Mesodermal cell (in vitro differentiated cells): ENCODE measurements around the gene EFTUD2.

Source experiments
- H3K27ac ChIP-seq: 2 replicates; pipeline ENCODE4 v1.7.0; 2013; ENCODE audit warnings: mild to moderate bottlenecking, low read depth, low read length, moderate library complexity; ENCODE audit not compliant: severe bottlenecking
- H3K36me3 ChIP-seq: 2 replicates; pipeline ENCODE4 v1.7.1; 2013; ENCODE audit warnings: mild to moderate bottlenecking, low read length, moderate library complexity; ENCODE audit not compliant: control insufficient read depth, insufficient read depth
- H3K4me1 ChIP-seq: one replicate; pipeline ENCODE4 v1.7.1; 2013; ENCODE audit warnings: mild to moderate bottlenecking, low read length; ENCODE audit not compliant: insufficient read depth, control insufficient read depth, poor library complexity, severe bottlenecking
- H3K4me3 ChIP-seq: 2 replicates; pipeline ENCODE4 v1.7.0; 2013; ENCODE audit warnings: low read length, control low read depth, mild to moderate bottlenecking; ENCODE audit not compliant: insufficient read depth, poor library complexity, severe bottlenecking; ENCODE audit errors: extremely low read depth
- H3K9me3 ChIP-seq: 2 replicates; pipeline ENCODE4 v1.7.1; 2013; ENCODE audit warnings: mild to moderate bottlenecking, low read length, moderate library complexity; ENCODE audit not compliant: control insufficient read depth
- WGBS, 2 experiments: methylation state at CpG; one replicate each; pipeline ENCODE4 v1.1.5; 2013; ENCODE audit warnings: missing lambda C conversion rate in 2 of 2; ENCODE audit not compliant: insufficient coverage in 2 of 2; 5-methylcytosine and 5-hydroxymethylcytosine counted together

Gene EFTUD2

DNA sequence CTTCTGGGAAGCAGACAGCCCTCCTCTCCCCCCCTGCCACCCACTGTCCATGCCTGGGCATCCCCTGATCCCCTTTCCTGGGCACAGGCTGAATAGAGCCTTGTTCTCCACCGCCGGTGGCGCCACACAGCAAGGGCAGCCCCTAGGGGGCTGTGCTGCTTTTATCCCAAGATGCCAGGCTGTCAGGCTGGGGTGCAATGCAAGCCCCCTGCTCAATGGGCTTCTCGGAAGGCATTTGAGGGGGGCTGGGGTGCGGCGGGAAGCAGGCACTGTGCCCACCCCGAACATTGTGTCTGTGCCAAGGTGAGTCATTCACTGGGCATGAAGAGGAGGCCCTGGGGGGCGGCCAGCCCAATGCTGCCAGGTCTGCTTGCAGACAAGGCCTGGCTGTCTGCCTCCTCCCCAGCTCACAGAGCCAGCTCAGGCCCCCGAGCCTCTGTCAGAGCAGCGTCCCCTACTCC lies 17.6 kb upstream of the EFTUD2 start:
- no peaks in the 10 kb centered on the region for H3K36me3 ChIP-seq
- no peak overlapping the region for H3K27ac ChIP-seq
- WGBS, 2 experiments, result 90 to 95% methylated on average over 7 of the region's 10 CpGs
- H3K4me3 ChIP-seq, result no peak overlapping the region
- H3K4me1 ChIP-seq, result no peaks in the 10 kb centered on the region
- H3K9me3 ChIP-seq, result no peaks in the 10 kb centered on the region

DNA sequence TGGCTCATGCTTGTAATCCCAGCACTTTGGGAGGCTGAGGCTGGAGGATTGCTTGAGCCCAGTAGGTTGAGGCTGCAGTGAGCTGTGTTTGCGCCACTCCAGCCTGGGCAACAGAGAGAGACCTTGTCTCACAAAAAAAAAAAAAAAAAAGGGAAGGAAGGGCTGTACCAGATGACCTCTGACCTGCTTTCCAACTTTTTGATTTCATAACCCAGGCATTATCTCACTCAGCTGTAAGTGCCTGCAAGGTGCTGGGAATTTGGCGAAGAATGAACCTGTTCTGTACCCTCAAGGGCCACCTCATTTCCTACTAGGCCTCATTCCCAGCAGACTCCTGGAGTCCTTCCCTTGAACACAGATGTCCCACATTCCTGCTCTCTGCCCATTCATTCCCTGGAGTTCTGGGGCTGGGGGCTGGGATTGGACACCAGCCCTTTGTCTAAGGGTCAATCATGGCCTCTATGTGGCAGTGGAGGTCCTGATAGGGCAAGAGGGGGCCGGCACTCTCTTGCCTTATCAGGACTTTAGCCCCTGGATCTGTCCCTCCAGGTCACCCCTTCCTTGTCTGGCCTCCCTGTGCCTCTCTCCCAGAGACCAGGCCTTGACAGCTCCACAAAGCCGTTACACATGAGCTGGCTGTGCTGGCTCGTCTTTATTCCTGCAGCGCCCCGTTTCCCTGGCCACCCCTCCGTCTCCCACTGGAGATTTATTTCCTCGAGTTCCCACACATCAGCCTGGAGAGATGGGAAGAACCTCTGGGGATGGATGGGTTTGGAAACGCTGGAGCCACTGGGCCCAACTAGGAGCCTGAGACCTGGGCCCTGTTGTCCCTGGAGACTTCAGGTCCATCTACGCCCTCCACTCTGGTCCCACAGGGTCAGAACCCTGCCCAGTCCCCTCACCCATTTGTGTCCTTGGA lies 16.9 kb upstream of the EFTUD2 start:
- H3K4me1 ChIP-seq, result no peaks in the 10 kb centered on the region
- no peak overlapping the region for H3K4me3 ChIP-seq
- H3K9me3 ChIP-seq, result no peaks in the 10 kb centered on the region
- no peak overlapping the region for H3K27ac ChIP-seq
- WGBS, 2 experiments, result 89 to 94% methylated on average over 9 to 10 of the region's 11 CpGs
- H3K36me3 ChIP-seq, result no peaks in the 10 kb centered on the region

- Histone ChIP-seq H3K9me3 (no peaks in the 10 kb centered on the region), H3K4me1 (peaks cover 1% of the 10 kb centered on the region), H3K27ac (no peak within 1 kb of the TSS), H3K36me3 (no peaks in the 10 kb centered on the region), H3K4me3 (no peak within 1 kb of the TSS)
- WGBS, 2 experiments, result 82 to 95% methylated on average over 10 to 16 of the region's 17 CpGs
These were observed 16.1 kb upstream of the EFTUD2 start, which contains the start of gene GFAP for GRCh38 chr17:44915321-44915726. Gene GFAP, minus strand, starts transcription at chr17:44915500. Its CDS starts 14 bp downstream, at chr17:44915486.

DNA sequence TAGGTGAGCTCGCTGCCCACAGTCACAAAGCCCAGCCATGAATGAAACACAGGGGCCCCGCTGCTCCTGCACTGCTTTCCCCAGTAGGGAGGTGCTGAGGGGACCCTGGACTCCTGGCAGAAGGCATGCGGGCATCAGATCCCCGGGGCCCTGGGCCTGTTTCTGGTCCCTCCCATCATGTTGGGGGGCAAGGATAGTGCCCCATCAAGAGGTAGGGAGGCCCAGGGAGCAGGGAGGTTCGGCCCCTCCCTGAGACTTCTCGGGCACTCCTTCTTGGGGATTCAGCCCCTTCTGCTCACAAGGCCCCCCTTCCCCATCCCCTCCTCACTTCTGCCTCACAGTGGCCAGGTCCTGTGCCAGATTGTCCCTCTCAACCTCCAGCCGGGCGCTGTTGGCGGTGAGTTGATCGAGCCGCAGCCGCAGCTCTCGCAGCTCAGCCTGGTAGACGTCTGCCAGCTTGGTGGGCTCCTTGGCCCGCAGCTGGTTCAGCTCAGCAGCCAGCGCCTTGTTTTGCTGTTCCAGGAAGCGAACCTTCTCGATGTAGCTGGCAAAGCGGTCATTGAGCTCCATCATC lies 15.5 kb upstream of the EFTUD2 start:
- WGBS, 2 experiments, result 90 to 91% methylated on average over 14 to 19 of the region's 19 CpGs
- H3K27ac ChIP-seq, result no peak overlapping the region
- H3K4me3 ChIP-seq, result no peak overlapping the region
- H3K9me3 ChIP-seq, result no peaks in the 10 kb centered on the region
- H3K4me1 ChIP-seq, result peaks cover 6% of the 10 kb centered on the region
- H3K36me3 ChIP-seq, result no peaks in the 10 kb centered on the region

DNA sequence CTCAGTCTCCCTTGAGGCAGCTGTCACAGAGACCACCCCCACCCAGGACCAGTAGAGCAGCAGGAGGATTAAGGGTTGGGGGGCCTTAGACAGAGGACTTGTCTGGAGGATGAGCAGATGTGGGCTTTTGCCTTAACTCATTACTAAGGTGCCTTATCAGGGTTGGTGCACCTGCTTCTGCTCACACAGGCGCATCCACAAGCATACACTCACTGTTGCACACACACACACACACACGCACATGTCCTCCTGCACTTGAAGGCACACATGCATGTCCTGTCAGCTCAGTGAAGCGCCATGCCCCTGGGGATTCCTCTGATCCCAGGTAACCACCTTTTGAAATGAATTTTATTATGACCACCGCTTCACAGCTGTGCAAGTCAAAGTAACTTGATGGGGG lies 14.9 kb upstream of the EFTUD2 start:
- H3K4me1 ChIP-seq, result peaks cover 12% of the 10 kb centered on the region
- no peaks in the 10 kb centered on the region for H3K36me3 ChIP-seq

GRCh38 chr17:44913676-44914075 lies 14.4 kb upstream of the EFTUD2 start:
- H3K27ac ChIP-seq, result no peak overlapping the region
- H3K4me3 ChIP-seq, result no peak overlapping the region
- H3K36me3 ChIP-seq, result no peaks in the 10 kb centered on the region
- WGBS, 2 experiments, result 60 to 90% methylated on average over 1 to 2 of the region's 6 CpGs
- H3K9me3 ChIP-seq, result no peaks in the 10 kb centered on the region
- peaks cover 17% of the 10 kb centered on the region for H3K4me1 ChIP-seq

More for the DNA sequence above, 14.9 kb upstream of the EFTUD2 start:
- H3K4me3 ChIP-seq, result no peak overlapping the region
- no peak overlapping the region for H3K27ac ChIP-seq
- WGBS, 2 experiments, result 94 to 100% methylated on average over 3 to 4 of the region's 4 CpGs
- H3K9me3 ChIP-seq, result no peaks in the 10 kb centered on the region

DNA sequence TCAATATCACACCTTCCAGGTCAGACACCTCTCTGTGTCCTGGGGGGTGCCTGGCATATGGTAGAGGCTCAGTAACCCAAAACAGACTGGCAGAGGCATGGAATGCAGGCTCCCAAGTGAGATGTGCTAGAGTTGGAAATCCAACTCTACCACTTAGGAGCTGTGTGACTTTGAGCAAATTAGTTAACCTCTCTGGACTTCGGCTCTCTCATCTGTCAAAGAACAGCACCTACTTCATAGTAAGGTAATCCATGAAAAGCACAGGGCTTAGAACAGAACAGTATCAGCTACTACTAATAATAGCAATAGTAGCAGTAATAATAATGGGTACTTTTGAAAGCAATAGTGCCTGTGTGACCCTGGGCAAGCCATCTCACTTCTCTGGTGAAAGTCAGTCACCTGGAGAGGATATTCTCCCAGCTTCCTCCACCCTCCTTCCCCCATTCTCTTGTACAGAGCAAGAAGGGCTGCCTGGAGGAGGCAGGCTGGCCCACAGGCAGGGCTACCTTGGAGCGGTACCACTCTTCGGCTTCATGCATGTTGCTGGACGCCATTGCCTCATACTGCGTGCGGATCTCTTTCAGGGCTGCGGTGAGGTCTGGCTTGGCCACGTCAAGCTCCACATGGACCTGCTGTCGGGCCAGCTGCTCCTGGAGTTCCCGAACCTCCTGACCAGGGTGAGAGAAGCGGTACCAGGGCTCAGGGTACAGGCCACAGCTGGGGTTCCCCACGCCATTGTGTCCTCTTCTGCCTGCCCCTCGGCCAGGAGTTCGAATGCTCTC lies 13.7 kb upstream of the EFTUD2 start:
- H3K27ac ChIP-seq, result no peak overlapping the region
- 88 to 93% methylated on average over 13 to 14 of the region's 14 CpGs for WGBS, 2 experiments
- no peak overlapping the region for H3K4me3 ChIP-seq
- H3K36me3 ChIP-seq, result no peaks in the 10 kb centered on the region
- H3K4me1 ChIP-seq, result peaks cover 17% of the 10 kb centered on the region
- H3K9me3 ChIP-seq, result no peaks in the 10 kb centered on the region

GRCh38 chr17:44911133-44912001 lies 12.1 kb upstream of the EFTUD2 start:
- Histone ChIP-seq H3K4me1 (peaks cover 21% of the 10 kb centered on the region), H3K36me3 (no peaks in the 10 kb centered on the region), H3K27ac (no peak overlapping the region), H3K4me3 (peak overlapping the region; percentile 23), H3K9me3 (no peaks in the 10 kb centered on the region)
- 16 to 17% methylated on average over 52 to 55 of the region's 56 CpGs for WGBS, 2 experiments

- H3K36me3 ChIP-seq, result no peaks in the 10 kb centered on the region
- peak overlapping the region; percentile 49 for H3K27ac ChIP-seq
- no peaks in the 10 kb centered on the region for H3K9me3 ChIP-seq
- WGBS, 2 experiments, result 89% methylated on average over 9 to 11 of the region's 13 CpGs
- peaks cover 30% of the 10 kb centered on the region for H3K4me1 ChIP-seq
- no peak overlapping the region for H3K4me3 ChIP-seq
These were observed 11.2 kb upstream of the EFTUD2 start for GRCh38 chr17:44910231-44911106.
